HepG2 (cell line): Measurements from ENCODE around the gene ARHGEF7. TPM values are rescaled to one million over a fixed set of nuclear protein-coding genes. Genes with fewer than 3 reads are reported as not detected.

Experiments used
- ATAC-seq: fragments of 200-7000 bp; cut with Tn5 transposase; 3 replicates; pipeline ENCODE4 v1.9.1; 2020; ENCODE audit warnings: mild to moderate bottlenecking, moderate library complexity
- BruUV-seq: library from RNA; stranded (reverse); fragments of 400-500 nt; replicated peaks from 2 replicates; lab custom pipeline; 2021; lab: Mats Ljungman, UMichigan
- CTCF ChIA-PET: fragments of 300-600 bp; formaldehyde crosslinking; extraction: SDS; loops from one replicate; lab custom pipeline; 2021; ENCODE audit warnings: low total read pairs, inconsistent platforms, low intra/inter-chr PET ratio; lab: Yijun Ruan, JAX
- POLR2A ChIA-PET: fragments of 350-600 bp; sonication (Branson Sonifier 250); formaldehyde crosslinking; loops from one replicate; lab custom pipeline; 2020; ENCODE audit warnings: antibody characterized with exemption, inconsistent platforms; lab: Yijun Ruan, JAX
- DNase-seq: peaks from one replicate; pipeline ENCODE4 v3.0.0-alpha.2; 2015; ENCODE audit warnings: low spot score
- FAIRE-seq: peaks from 3 replicates; lab custom pipeline; 2011; peaks lifted over from hg19 to GRCh38; lab: Jason Lieb, UNC
- H2AFZ ChIP-seq: one replicate; pipeline ENCODE4 v1.6.1; 2011; ENCODE audit warnings: low read length, inconsistent platforms
- H3K27ac ChIP-seq: fragments of 300-600 bp; 3 replicates; pipeline ENCODE4 v1.8.0; 2011; ENCODE audit warnings: mixed run types, mild to moderate bottlenecking, mixed read lengths, low read length, inconsistent platforms; ENCODE audit not compliant: insufficient read depth; ENCODE audit errors: extremely low read length
- H3K27me3 ChIP-seq, 2 experiments: fragments of 200-600 bp in 1 of 2; 2 replicates in 1 of 2; 3 replicates in 1 of 2; pipeline versions ENCODE4 v1.6.0 to v1.8.0; 2011; ENCODE audit warnings: low read length in 2 of 2, mild to moderate bottlenecking in 2 of 2, moderate library complexity in 2 of 2, inconsistent platforms in 1 of 2; ENCODE audit not compliant: insufficient read depth in 2 of 2, control insufficient read depth in 1 of 2
- H3K36me3 ChIP-seq, 2 experiments: fragments of 200-600 bp in 1 of 2; replicated peaks in 1 of 2; 2 replicates in 1 of 2; 3 replicates in 1 of 2; pipeline versions ENCODE4 v1.5.1 to v1.8.0; 2011; ENCODE audit warnings: low read length in 2 of 2, inconsistent platforms in 1 of 2; ENCODE audit not compliant: insufficient read depth in 2 of 2, control insufficient read depth in 1 of 2
- H3K4me1 ChIP-seq: 2 replicates; pipeline ENCODE4 v1.5.1; 2012; ENCODE audit warnings: low read length, inconsistent platforms; ENCODE audit not compliant: insufficient read depth
- H3K4me2 ChIP-seq: 2 replicates; pipeline ENCODE4 v1.6.0; 2011; ENCODE audit warnings: low read depth, low read length, inconsistent platforms
- H3K4me3 ChIP-seq, 3 experiments: fragments of 200-600 bp in 1 of 3; sonication (generic), shearing (Covaris generic) in 1 of 3; replicated peaks in 1 of 3; 2 replicates each; pipeline ENCODE4 v1.5.1; 2011 to 2016; ENCODE audit warnings: low read length in 3 of 3, inconsistent platforms in 2 of 3, low read depth in 2 of 3, mild to moderate bottlenecking in 2 of 3, control low read depth in 1 of 3, mixed read lengths in 1 of 3; ENCODE audit not compliant: insufficient read depth in 1 of 3
- H3K79me2 ChIP-seq: one replicate; pipeline ENCODE4 v1.6.1; 2011; ENCODE audit warnings: low read length, inconsistent platforms; ENCODE audit not compliant: insufficient read depth
- H3K9ac ChIP-seq: 2 replicates; pipeline ENCODE4 v1.6.0; 2011; ENCODE audit warnings: mild to moderate bottlenecking, low read depth, low read length, inconsistent platforms; ENCODE audit not compliant: insufficient read depth
- H3K9me3 ChIP-seq: 2 replicates; pipeline ENCODE4 v1.5.1; 2012; ENCODE audit warnings: mild to moderate bottlenecking, low read length
- H4K20me1 ChIP-seq: 2 replicates; pipeline ENCODE4 v1.6.0; 2011; ENCODE audit warnings: inconsistent platforms, mild to moderate bottlenecking, low read length, moderate library complexity; ENCODE audit not compliant: insufficient read depth
- AGO2 ChIP-seq: fragments of 200-400 bp; formaldehyde crosslinking; optimal IDR thresholded peaks from 2 replicates; pipeline ENCODE3; 2017; ENCODE audit warnings: mild to moderate bottlenecking, low read depth, low read length, moderate library complexity
- CSRNP1 ChIP-seq: sonication (generic); formaldehyde crosslinking; IDR thresholded peaks from 2 replicates; pipeline ENCODE4 v1.8.1; 2023; ENCODE audit warnings: mild to moderate bottlenecking, missing genetic modification reagents
- FLYWCH1 ChIP-seq: sonication (generic); formaldehyde crosslinking; IDR thresholded peaks from 2 replicates; pipeline ENCODE4 v1.8.1; 2023; ENCODE audit warnings: mild to moderate bottlenecking, missing genetic modification reagents
- GATA4 ChIP-seq: sonication (generic); IDR thresholded peaks from 2 replicates; pipeline ENCODE4 v1.6.1; 2016; ENCODE audit warnings: antibody characterized with exemption, low read depth, borderline replicate concordance
- KDM5B ChIP-seq: sonication (generic); formaldehyde crosslinking; IDR thresholded peaks from 2 replicates; pipeline ENCODE4 v1.4.0; 2020; ENCODE audit warnings: missing genetic modification reagents, mild to moderate bottlenecking, borderline replicate concordance
- MLXIP ChIP-seq: sonication (generic); formaldehyde crosslinking; IDR thresholded peaks from 2 replicates; pipeline ENCODE4 v1.9.0; 2021; ENCODE audit warnings: missing genetic modification reagents, borderline replicate concordance
- PRPF4 ChIP-seq: fragments of 200-400 bp; formaldehyde crosslinking; IDR thresholded peaks from 2 replicates; pipeline ENCODE4 v1.6.1; 2016; ENCODE audit warnings: low read length, low read depth; ENCODE audit not compliant: poor library complexity, severe bottlenecking
- REL ChIP-seq: sonication (generic); formaldehyde crosslinking; conservative IDR thresholded peaks from 2 replicates; pipeline ENCODE4 v1.8.0; 2022; ENCODE audit warnings: mild to moderate bottlenecking, missing genetic modification reagents, moderate library complexity
- RNF2 ChIP-seq: fragments of 450-650 bp; conservative IDR thresholded peaks from 2 replicates; pipeline ENCODE4 v1.6.1; 2016; ENCODE audit warnings: low read depth
- STAG1 ChIP-seq: sonication (generic); formaldehyde crosslinking; IDR thresholded peaks from 2 replicates; pipeline ENCODE4 v1.4.0; 2020; ENCODE audit warnings: missing genetic modification reagents
- ZBTB20 ChIP-seq: sonication (generic); formaldehyde crosslinking; IDR thresholded peaks from 2 replicates; pipeline ENCODE4 v1.8.1; 2023; ENCODE audit warnings: missing genetic modification reagents, low read depth, mild to moderate bottlenecking, borderline replicate concordance
- ZNF614 ChIP-seq: IDR thresholded peaks from 2 replicates; pipeline ENCODE4 v1.6.1; 2018; ENCODE audit warnings: missing biosample characterization, missing genetic modification reagents, inconsistent platforms, borderline replicate concordance
- ZNF761 ChIP-seq: sonication (generic); formaldehyde crosslinking; conservative IDR thresholded peaks from 2 replicates; pipeline ENCODE4 v1.4.0; 2020; ENCODE audit warnings: mild to moderate bottlenecking, missing genetic modification reagents
- WGBS: methylation state at CpG from one replicate; pipeline ENCODE4 v1.1.6; 2017; ENCODE audit warnings: low lambda C conversion rate; 5-methylcytosine and 5-hydroxymethylcytosine counted together
- in situ Hi-C: cut with HindIII; loops from 2 replicates; pipeline ENCODE4 v1.10.0; 2017; ENCODE audit warnings: low pct_unique_long_range_greater_than_20kb; ENCODE audit not compliant: extremely low pct_ligation_motif_present
- intact Hi-C: fragments of 100-400 bp; cut with micrococcal nuclease; formaldehyde crosslinking; loops from one replicate; pipeline ENCODE4 v1.10.0; 2022; ENCODE audit not compliant: unreplicated experiment
- polyA plus RNA-seq, 8 experiments: library from polyadenylated mRNA; depleted of rRNA in 3 of 8; stranded (reverse) in 7 of 8; unstranded in 1 of 8; fragments of >200 nt; fragmentation: Illumina TruSeq in 4 of 8; extraction: Trizol in 4 of 8; gene quantifications; 2 replicates each; pipeline versions ENCODE4 v1.2.1 to v1.2.3, GENCODE V29; 2011 to 2016; ENCODE audit warnings: low read depth in 4 of 8, missing spikeins in 1 of 8, mixed read lengths in 1 of 8; ENCODE audit not compliant: insufficient read depth in 1 of 8
- total RNA-seq, 5 experiments: library from RNA; depleted of rRNA; stranded (reverse); fragments of >200 nt; fragmentation: Illumina TruSeq; extraction: Trizol; gene quantifications; 2 replicates each; pipeline ENCODE4 v1.2.3, GENCODE V29; 2016; ENCODE audit warnings: low read depth in 1 of 5

Gene ARHGEF7
- total and polyA plus RNA-seq, 2 of the 13 experiments (the other 11 are each of a cell fraction or from before 2014, with no cell fraction given), result 15.7 to 22.3 TPM

- TF ChIP-seq PRPF4 (no peak), KDM5B (CRISPR knock-in tag) (no peak)
Measured at GRCh38 chr13:111286162-111286561, 171.1 kb downstream of the ARHGEF7 start (continued).

- in situ Hi-C loops, result no loop called here
- H3K36me3 ChIP-seq, result peaks cover 29 to 83% of the 10 kb centered on the region in 2 experiments
- BruUV-seq, result no TSS peak
- WGBS, result 98% methylated on average over 7 of the region's 7 CpGs
- H3K4me2 ChIP-seq, result no peak overlapping the region
- H3K4me3 ChIP-seq, result no peak overlapping the region
- ATAC-seq, result peak; percentile 28
- H2AFZ ChIP-seq, result no peak overlapping the region
- DNase-seq, result no peak
- POLR2A ChIA-PET, result no interaction called here
- no peak overlapping the region for H3K27ac ChIP-seq
- H3K9ac ChIP-seq, result no peak overlapping the region
- no peaks in the 10 kb centered on the region for H3K27me3 ChIP-seq
- intact Hi-C loops, result no loop called here
- CTCF ChIA-PET, result no interaction called here
- no peak for FAIRE-seq
- H3K4me1 ChIP-seq, result no peaks in the 10 kb centered on the region
- no peak for TF ChIP-seq FLYWCH1 (CRISPR knock-in tag)
- no peak for TF ChIP-seq ZNF614
- TF ChIP-seq RNF2, result no peak
- TF ChIP-seq STAG1 (CRISPR knock-in tag), result no peak
- no peak for TF ChIP-seq GATA4
- no peak for TF ChIP-seq ZNF761 (CRISPR knock-in tag)
- H3K79me2 ChIP-seq, result no peaks in the 10 kb centered on the region
- H4K20me1 ChIP-seq, result no peaks in the 10 kb centered on the region; the same call in 1 of the 2 replicates
- H3K9me3 ChIP-seq, result no peaks in the 10 kb centered on the region
Measured at GRCh38 chr13:111286749-111287148, 171.6 kb downstream of the ARHGEF7 start.

GRCh38 chr13:111287201-111287600, 172.1 kb downstream of the ARHGEF7 start:
- WGBS, result 99% methylated on average over 7 of the region's 8 CpGs
- TF ChIP-seq AGO2 (peak; percentile 11), CSRNP1 (CRISPR knock-in tag) (no peak), REL (no peak), ZBTB20 (CRISPR knock-in tag) (no peak), MLXIP (CRISPR knock-in tag) (no peak)
- BruUV-seq, result no TSS peak
- Histone ChIP-seq H3K4me3 (no peak overlapping the region), H3K4me2 (no peak overlapping the region), H3K79me2 (no peaks in the 10 kb centered on the region), H2AFZ (no peak overlapping the region), H3K9ac (no peak overlapping the region), H3K36me3 (peaks cover 31 to 83% of the 10 kb centered on the region in 2 experiments), H3K27me3 (no peaks in the 10 kb centered on the region), H3K27ac (no peak overlapping the region), H4K20me1 (no peaks in the 10 kb centered on the region; the same call in 1 of the 2 replicates), H3K4me1 (no peaks in the 10 kb centered on the region), H3K9me3 (no peaks in the 10 kb centered on the region)
- ATAC-seq (peak; percentile 24; the same call in 2 of the 3 replicates), DNase-seq (no peak), FAIRE-seq (no peak)
- intact Hi-C loops, result no loop called here
- in situ Hi-C loops, result no loop called here
- ChIA-PET POLR2A (no interaction called here), CTCF (no interaction called here)
